C4-2B (cell line): Measurements from ENCODE around the gene SEC14L2.

Experiments
- ZFX ChIP-seq: fragments of 450-650 bp; IDR thresholded peaks from 2 replicates; pipeline ENCODE4 v1.6.1; 2017
- TF ChIP-seq, protein P1 (sequence below): fragments of 450-650 bp; conservative IDR thresholded peaks from 2 replicates; pipeline ENCODE4 v1.5.1; 2017; ENCODE audit warnings: mild to moderate bottlenecking

- TF ChIP-seq, protein P1, sequence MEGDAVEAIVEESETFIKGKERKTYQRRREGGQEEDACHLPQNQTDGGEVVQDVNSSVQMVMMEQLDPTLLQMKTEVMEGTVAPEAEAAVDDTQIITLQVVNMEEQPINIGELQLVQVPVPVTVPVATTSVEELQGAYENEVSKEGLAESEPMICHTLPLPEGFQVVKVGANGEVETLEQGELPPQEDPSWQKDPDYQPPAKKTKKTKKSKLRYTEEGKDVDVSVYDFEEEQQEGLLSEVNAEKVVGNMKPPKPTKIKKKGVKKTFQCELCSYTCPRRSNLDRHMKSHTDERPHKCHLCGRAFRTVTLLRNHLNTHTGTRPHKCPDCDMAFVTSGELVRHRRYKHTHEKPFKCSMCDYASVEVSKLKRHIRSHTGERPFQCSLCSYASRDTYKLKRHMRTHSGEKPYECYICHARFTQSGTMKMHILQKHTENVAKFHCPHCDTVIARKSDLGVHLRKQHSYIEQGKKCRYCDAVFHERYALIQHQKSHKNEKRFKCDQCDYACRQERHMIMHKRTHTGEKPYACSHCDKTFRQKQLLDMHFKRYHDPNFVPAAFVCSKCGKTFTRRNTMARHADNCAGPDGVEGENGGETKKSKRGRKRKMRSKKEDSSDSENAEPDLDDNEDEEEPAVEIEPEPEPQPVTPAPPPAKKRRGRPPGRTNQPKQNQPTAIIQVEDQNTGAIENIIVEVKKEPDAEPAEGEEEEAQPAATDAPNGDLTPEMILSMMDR: no peak
- TF ChIP-seq ZFX: no peak
Observed at GRCh38 chr22:30460147-30460546, 63.3 kb downstream of the SEC14L2 start.
